ENCODE results near the gene TTC23L.

The TTC23L gene

GRCh38 chr5:34930870-34931269 is 91.9 kb downstream of the TTC23L start:
- TF ChIP-seq CTCF (conservative IDR thresholded peaks at IDR 0.05; ENCODE audit: low read depth, low read length): no peak
- DNase-seq (ENCODE audit: low read depth): no peak
- peak overlapping the region; percentile 80 for H3K4me3 ChIP-seq (ENCODE audit: low read depth, low read length)

GRCh38 chr5:34932947-34933346 is 94.0 kb downstream of the TTC23L start:
- no peak for TF ChIP-seq CTCF (conservative IDR thresholded peaks at IDR 0.05; ENCODE audit: low read depth, low read length)
- DNase-seq (ENCODE audit: low read depth): no peak
- H3K4me3 ChIP-seq (ENCODE audit: low read depth, low read length): no peak overlapping the region

- DNase-seq (ENCODE audit: low read depth): peak; percentile 19
- no peak for TF ChIP-seq CTCF (conservative IDR thresholded peaks at IDR 0.05; ENCODE audit: low read depth, low read length)
- H3K4me3 ChIP-seq (ENCODE audit: low read depth, low read length): no peak overlapping the region
These were observed 103.0 kb downstream of the TTC23L start for GRCh38 chr5:34941936-34942335.

- DNase-seq (ENCODE audit: low read depth): no peak
- no peak overlapping the region for H3K4me3 ChIP-seq (ENCODE audit: low read depth, low read length)
- TF ChIP-seq CTCF (conservative IDR thresholded peaks at IDR 0.05; ENCODE audit: low read depth, low read length): no peak
These were observed 105.1 kb downstream of the TTC23L start for GRCh38 chr5:34944044-34944443.

- DNase-seq (ENCODE audit: low read depth): no peak
- no peak overlapping the region for H3K4me3 ChIP-seq (ENCODE audit: low read depth, low read length)
- TF ChIP-seq CTCF (conservative IDR thresholded peaks at IDR 0.05; ENCODE audit: low read depth, low read length): no peak
These were observed 105.6 kb downstream of the TTC23L start for GRCh38 chr5:34944460-34945047.

Data from choroid plexus epithelial cell (primary cell).